Kidney epithelial cell (primary cell): ENCODE data around the gene POLR1A. TPM values are rescaled to one million over a fixed set of nuclear protein-coding genes. Genes with fewer than 3 reads are reported as not detected.

Experiments
- DNase-seq: peaks from one replicate; pipeline ENCODE4 v3.0.0-alpha.2; 2010; ENCODE audit warnings: low read depth
- H3K27me3 ChIP-seq: 2 replicates; pipeline ENCODE4 v1.6.0; 2011; ENCODE audit warnings: low read length; ENCODE audit not compliant: control insufficient read depth, insufficient read depth
- H3K36me3 ChIP-seq: 2 replicates; pipeline ENCODE4 v1.5.1; 2011; ENCODE audit warnings: low read length; ENCODE audit not compliant: control insufficient read depth, insufficient read depth
- H3K4me3 ChIP-seq: 2 replicates; pipeline ENCODE4 v1.5.1; 2011; ENCODE audit warnings: low read depth, mild to moderate bottlenecking, control low read depth, low read length
- CTCF ChIP-seq: IDR thresholded peaks from 2 replicates; pipeline ENCODE4 v1.5.1; 2011; ENCODE audit warnings: mild to moderate bottlenecking, moderate library complexity, low read length, control low read depth, inconsistent platforms; ENCODE audit not compliant: insufficient read depth, poor library complexity, severe bottlenecking
- total RNA-seq: library from RNA; depleted of rRNA; stranded (reverse); fragments of >200 nt; gene quantifications from 2 replicates; pipeline ENCODE4 v1.2.3, GENCODE V29; 2015

Gene POLR1A
- total RNA-seq, 1 donor from 2014 or later: 33.7 TPM

DNA sequence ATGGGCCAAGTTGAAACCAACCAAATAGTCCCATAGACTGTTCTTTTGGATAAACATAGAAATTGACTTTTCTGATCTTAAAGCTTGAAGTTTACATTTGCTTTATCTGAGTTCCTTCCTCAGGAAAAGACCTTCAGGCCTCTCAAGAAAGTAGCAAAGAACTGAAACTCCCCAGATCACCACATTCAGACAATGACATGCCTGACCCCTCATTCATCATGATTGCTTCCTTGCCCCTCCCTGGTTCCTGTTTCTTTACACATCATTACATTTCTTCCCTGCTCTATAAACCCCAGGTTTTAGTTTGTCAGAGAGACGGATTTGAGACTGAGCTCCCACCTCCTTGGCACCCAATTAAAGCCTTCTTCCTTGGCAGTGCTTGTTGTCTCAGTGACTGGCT, 133.3 kb downstream of the POLR1A start:
- DNase-seq: no peak
- TF ChIP-seq CTCF: no peak
- Histone ChIP-seq H3K4me3 (no peak overlapping the region), H3K36me3 (no peaks in the 10 kb centered on the region), H3K27me3 (no peaks in the 10 kb centered on the region)

DNA sequence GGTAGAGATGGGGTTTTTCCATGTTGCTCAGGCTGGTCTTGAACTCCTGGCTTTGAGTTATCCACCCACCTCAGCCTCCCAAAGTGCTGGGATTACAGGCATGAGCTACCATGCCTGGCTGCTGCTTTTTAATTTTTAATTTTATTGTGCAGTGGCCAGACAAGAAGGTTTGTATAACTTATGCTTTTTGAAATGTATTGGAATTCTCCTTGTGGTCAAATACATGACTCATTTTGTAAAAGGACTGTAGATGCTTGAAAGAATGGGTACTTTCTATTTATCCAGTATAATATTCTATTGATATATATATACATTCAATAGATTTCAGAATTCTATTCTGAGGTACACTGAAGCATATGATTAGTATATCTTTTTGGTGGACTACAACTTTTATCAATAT, 134.3 kb downstream of the POLR1A start:
- Histone ChIP-seq H3K4me3 (no peak overlapping the region), H3K27me3 (no peaks in the 10 kb centered on the region), H3K36me3 (no peaks in the 10 kb centered on the region)
- DNase-seq: no peak
- TF ChIP-seq CTCF: no peak

Other genes with a start within 250 kb of the POLR1A start
- gene ST3GAL5, start 216.9 kb downstream of the POLR1A start, total RNA-seq: 3.0 and 3.8 TPM in 2 replicates
- gene PTCD3, start 349 bp upstream of the POLR1A start, total RNA-seq: 48.9 and 66.1 TPM in 2 replicates
- 66.9 and 77.2 TPM in 2 replicates for gene IMMT, start 89.6 kb upstream of the POLR1A start, total RNA-seq
- gene MRPL35, start 93.6 kb upstream of the POLR1A start, total RNA-seq: 24.5 and 32.2 TPM in 2 replicates
- gene REEP1, start 231.7 kb upstream of the POLR1A start, total RNA-seq: 0.48 and 1.3 TPM in 2 replicates